Testis (tissue), 2 donors: ENCODE results near the gene TGIF1.

Experiments
- CTCF ChIP-seq, 3 experiments: fragments of 450-650 bp in 2 of 3; fragments of 200-600 bp in 1 of 3; sonication (generic) in 1 of 3; IDR thresholded peaks; one replicate each; pipeline ENCODE4 v1.5.1; 2016 to 2019; ENCODE audit warnings: antibody characterized with exemption in 3 of 3, mild to moderate bottlenecking in 2 of 3, moderate library complexity in 1 of 3
- POLR2A ChIP-seq: fragments of 450-650 bp; IDR thresholded peaks from one replicate; pipeline ENCODE4 v1.6.1; 2017; ENCODE audit warnings: antibody characterized with exemption, mild to moderate bottlenecking, moderate library complexity

- TF ChIP-seq CTCF (IDR thresholded peaks at IDR 0.05) (no peak), POLR2A (no peak)
Measured at GRCh38 chr18:3468833-3469232, 18.9 kb downstream of the TGIF1 start.
